ENCODE measurements around the gene DKK3. TPM values are rescaled to one million over a fixed set of nuclear protein-coding genes. Genes with fewer than 3 reads are reported as not detected.

Gene DKK3
- total and polyA plus RNA-seq, 2 of the 13 experiments (the other 11 are each of a cell fraction or from before 2014, with no cell fraction given) = 0.09 to 0.67 TPM

GRCh38 chr11:11995601-11996000 lies 12.8 kb downstream of the DKK3 start (continued):
- TF ChIP-seq ZNF749 (CRISPR knock-in tag; IDR thresholded peaks at IDR 0.05; ENCODE audit: borderline replicate concordance) (no peak), AGO2 (optimal IDR thresholded peaks at IDR 0.05; ENCODE audit: low read depth, low read length) (no peak)
- TF ChIP-seq, protein P1, sequence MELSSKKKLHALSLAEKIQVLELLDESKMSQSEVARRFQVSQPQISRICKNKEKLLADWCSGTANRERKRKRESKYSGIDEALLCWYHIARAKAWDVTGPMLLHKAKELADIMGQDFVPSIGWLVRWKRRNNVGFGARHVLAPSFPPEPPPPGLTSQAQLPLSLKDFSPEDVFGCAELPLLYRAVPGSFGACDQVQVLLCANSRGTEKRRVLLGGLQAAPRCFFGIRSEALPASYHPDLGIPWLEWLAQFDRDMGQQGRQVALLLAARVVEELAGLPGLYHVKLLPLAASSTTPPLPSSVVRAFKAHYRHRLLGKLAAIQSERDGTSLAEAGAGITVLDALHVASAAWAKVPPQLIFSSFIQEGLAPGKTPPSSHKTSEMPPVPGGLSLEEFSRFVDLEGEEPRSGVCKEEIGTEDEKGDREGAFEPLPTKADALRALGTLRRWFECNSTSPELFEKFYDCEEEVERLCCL (CRISPR knock-in tag; IDR thresholded peaks at IDR 0.05; ENCODE audit: borderline replicate concordance) = no peak
- TF ChIP-seq, protein P2, sequence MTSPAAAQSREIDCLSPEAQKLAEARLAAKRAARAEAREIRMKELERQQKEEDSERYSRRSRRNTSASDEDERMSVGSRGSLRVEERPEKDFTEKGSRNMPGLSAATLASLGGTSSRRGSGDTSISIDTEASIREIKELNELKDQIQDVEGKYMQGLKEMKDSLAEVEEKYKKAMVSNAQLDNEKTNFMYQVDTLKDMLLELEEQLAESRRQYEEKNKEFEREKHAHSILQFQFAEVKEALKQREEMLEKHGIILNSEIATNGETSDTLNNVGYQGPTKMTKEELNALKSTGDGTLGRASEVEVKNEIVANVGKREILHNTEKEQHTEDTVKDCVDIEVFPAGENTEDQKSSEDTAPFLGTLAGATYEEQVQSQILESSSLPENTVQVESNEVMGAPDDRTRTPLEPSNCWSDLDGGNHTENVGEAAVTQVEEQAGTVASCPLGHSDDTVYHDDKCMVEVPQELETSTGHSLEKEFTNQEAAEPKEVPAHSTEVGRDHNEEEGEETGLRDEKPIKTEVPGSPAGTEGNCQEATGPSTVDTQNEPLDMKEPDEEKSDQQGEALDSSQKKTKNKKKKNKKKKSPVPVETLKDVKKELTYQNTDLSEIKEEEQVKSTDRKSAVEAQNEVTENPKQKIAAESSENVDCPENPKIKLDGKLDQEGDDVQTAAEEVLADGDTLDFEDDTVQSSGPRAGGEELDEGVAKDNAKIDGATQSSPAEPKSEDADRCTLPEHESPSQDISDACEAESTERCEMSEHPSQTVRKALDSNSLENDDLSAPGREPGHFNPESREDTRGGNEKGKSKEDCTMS (CRISPR knock-in tag; conservative IDR thresholded peaks at IDR 0.05) = no peak

- H3K4me2 ChIP-seq (ENCODE audit: low read depth, low read length) = no peak overlapping the region
- DNase-seq (ENCODE audit: low spot score) = no peak
- ChIA-PET POLR2A (no interaction called here), CTCF (ENCODE audit: low intra/inter-chr PET ratio, low total read pairs) (no interaction called here)
- ATAC-seq = peak; percentile 60
- H3K27me3 ChIP-seq (ENCODE audit: control insufficient read depth in 1 of 2, insufficient read depth in 2 of 2, low read length in 2 of 2) = peaks cover 0 to 32% of the 10 kb centered on the region in 2 experiments; a peak in 4 of 5 replicates
- H3K9ac ChIP-seq (ENCODE audit: insufficient read depth, low read depth, low read length) = no peak overlapping the region
- H3K27ac ChIP-seq (ENCODE audit: extremely low read length, insufficient read depth, low read length) = no peak overlapping the region
- no TSS peak for BruUV-seq (replicated peaks)
- WGBS (ENCODE audit: low lambda C conversion rate) = 24% methylated on average over 8 of the region's 8 CpGs
- no peaks in the 10 kb centered on the region for H3K9me3 ChIP-seq (ENCODE audit: low read length)
- TF ChIP-seq FOSL2 (CRISPR knock-in tag; IDR thresholded peaks at IDR 0.05) = peak; percentile 61
- TF ChIP-seq HIVEP1 (CRISPR knock-in tag; IDR thresholded peaks at IDR 0.05) = no peak
- TF ChIP-seq RBAK (CRISPR knock-in tag; IDR thresholded peaks at IDR 0.05) = peak; percentile 33; the same call in 1 of the 2 replicates
- H3K79me2 ChIP-seq (ENCODE audit: insufficient read depth, low read length) = no peaks in the 10 kb centered on the region
- no peak overlapping the region for H3K4me3 ChIP-seq (replicated peaks in 1 of 3; ENCODE audit: insufficient read depth in 1 of 3, low read depth in 2 of 3, low read length in 3 of 3)
- no peaks in the 10 kb centered on the region for H4K20me1 ChIP-seq (ENCODE audit: insufficient read depth, low read length)
- intact Hi-C loops (cut with micrococcal nuclease; ENCODE audit: unreplicated experiment) (loop anchor here (2.0 kb wide), 1 partner anchor 51 kb away; no protein-coding TSS in a partner anchor), in situ Hi-C loops (cut with HindIII; ENCODE audit: extremely low pct_ligation_motif_present, low pct_unique_long_range_greater_than_20kb) (no loop called here)
- peaks cover 36% of the 10 kb centered on the region for H3K4me1 ChIP-seq (ENCODE audit: insufficient read depth, low read length)
- no peaks in the 10 kb centered on the region for H3K36me3 ChIP-seq (replicated peaks in 1 of 2; ENCODE audit: control insufficient read depth in 1 of 2, insufficient read depth in 2 of 2, low read length in 2 of 2)
- no peak overlapping the region for H2AFZ ChIP-seq (ENCODE audit: low read length)
- no peak for FAIRE-seq
Observed at GRCh38 chr11:11993839-11994238, 14.6 kb downstream of the DKK3 start.

Measured in HepG2 (cell line).